GM23338 (cell line): ENCODE data around the gene RPH3AL. TPM values are rescaled to one million over a fixed set of nuclear protein-coding genes. Genes with fewer than 3 reads are reported as not detected.

ENCODE experiments used
- ATAC-seq: fragments of 200-7000 bp; cut with Tn5 transposase; 3 replicates; pipeline ENCODE4 v1.9.1; 2020
- DNase-seq: peaks from one replicate; pipeline ENCODE4 v3.0.0-alpha.2; 2015; ENCODE audit warnings: low spot score
- H2AFZ ChIP-seq: fragments of 200-600 bp; sonication (generic); 2 replicates; pipeline ENCODE4 v1.8.0; 2016; ENCODE audit warnings: antibody characterized with exemption, mild to moderate bottlenecking, moderate library complexity
- H3F3A ChIP-seq: fragments of 200-600 bp; sonication (generic); replicated peaks from 2 replicates; pipeline ENCODE4 v1.8.0; 2017; ENCODE audit warnings: antibody characterized with exemption, mixed run types, low read depth
- H3K27ac ChIP-seq: fragments of 200-600 bp; sonication (generic); 2 replicates; pipeline ENCODE4 v1.6.1; 2016; ENCODE audit warnings: low read depth
- H3K27me3 ChIP-seq: fragments of 200-600 bp; sonication (generic); 2 replicates; pipeline ENCODE4 v1.8.0; 2016; ENCODE audit warnings: mild to moderate bottlenecking, mixed run types, moderate library complexity; ENCODE audit not compliant: insufficient read depth
- H3K36me3 ChIP-seq: fragments of 200-600 bp; sonication (generic); 2 replicates; pipeline ENCODE4 v1.8.0; 2016; ENCODE audit warnings: mild to moderate bottlenecking; ENCODE audit not compliant: insufficient read depth
- H3K4me1 ChIP-seq: fragments of 200-600 bp; sonication (generic); 2 replicates; pipeline ENCODE4 v1.8.0; 2016; ENCODE audit warnings: mild to moderate bottlenecking, moderate library complexity; ENCODE audit not compliant: insufficient read depth
- H3K4me2 ChIP-seq: fragments of 200-600 bp; sonication (generic); 2 replicates; pipeline ENCODE4 v1.7.1; 2017; ENCODE audit warnings: mixed run types
- H3K4me3 ChIP-seq: fragments of 200-600 bp; sonication (generic); 2 replicates; pipeline ENCODE4 v1.6.1; 2016; ENCODE audit warnings: mixed run types
- H3K79me2 ChIP-seq: fragments of 200-600 bp; sonication (generic); replicated peaks from 2 replicates; pipeline ENCODE4 v1.8.0; 2017; ENCODE audit warnings: mild to moderate bottlenecking; ENCODE audit not compliant: insufficient read depth
- H3K9me2 ChIP-seq: fragments of 200-600 bp; sonication (generic); 2 replicates; pipeline ENCODE4 v1.8.0; 2017; ENCODE audit not compliant: insufficient read depth
- H4K20me1 ChIP-seq: fragments of 200-600 bp; sonication (generic); replicated peaks from 2 replicates; pipeline ENCODE4 v1.8.0; 2017; ENCODE audit warnings: mild to moderate bottlenecking; ENCODE audit not compliant: insufficient read depth
- H3K27ac Mint-ChIP-seq: 2 replicates; pipeline ENCODE4 v1.8.0; 2020; ENCODE audit warnings: inconsistent platforms, mild to moderate bottlenecking, moderate library complexity, mixed read lengths
- H3K27me3 Mint-ChIP-seq: 3 replicates; pipeline ENCODE4 v1.8.0; 2022; ENCODE audit warnings: low read depth, mild to moderate bottlenecking, moderate library complexity, mixed read lengths, inconsistent platforms; ENCODE audit not compliant: insufficient read depth, poor library complexity
- H3K36me3 Mint-ChIP-seq: 3 replicates; pipeline ENCODE4 v1.8.0; 2021; ENCODE audit warnings: low read depth, mild to moderate bottlenecking, inconsistent platforms, moderate library complexity, mixed read lengths
- H3K4me1 Mint-ChIP-seq: 3 replicates; pipeline ENCODE4 v1.8.0; 2020; ENCODE audit warnings: mild to moderate bottlenecking, inconsistent platforms, mixed read lengths
- H3K4me3 Mint-ChIP-seq: 3 replicates; pipeline ENCODE4 v1.8.0; 2021; ENCODE audit warnings: moderate library complexity, mild to moderate bottlenecking, inconsistent platforms, mixed read lengths
- H3K9me3 Mint-ChIP-seq: 3 replicates; pipeline ENCODE4 v1.8.0; 2020; ENCODE audit warnings: moderate library complexity, mild to moderate bottlenecking, inconsistent platforms, mixed read lengths
- EZH2 ChIP-seq: fragments of 200-600 bp; sonication (generic); IDR thresholded peaks from one replicate; pipeline ENCODE4 v1.8.0; 2017; ENCODE audit warnings: antibody characterized with exemption, mild to moderate bottlenecking, low read depth; ENCODE audit not compliant: unreplicated experiment
- EZH2phosphoT487 ChIP-seq: fragments of 200-600 bp; sonication (generic); IDR thresholded peaks from one replicate; pipeline ENCODE4 v1.8.1; 2018; ENCODE audit warnings: antibody characterized with exemption; ENCODE audit not compliant: unreplicated experiment
- NANOG ChIP-seq: IDR thresholded peaks from 2 replicates; pipeline ENCODE4 v1.6.1; 2016; ENCODE audit warnings: antibody characterized with exemption, borderline replicate concordance
- REST ChIP-seq: IDR thresholded peaks from one replicate; pipeline ENCODE4 v1.6.1; 2018; ENCODE audit warnings: antibody characterized with exemption; ENCODE audit not compliant: unreplicated experiment
- STAT1 ChIP-seq: IDR thresholded peaks from one replicate; pipeline ENCODE4 v1.6.1; 2016; ENCODE audit warnings: antibody characterized with exemption; ENCODE audit not compliant: unreplicated experiment
- ZNF114 ChIP-seq: fragments of 250-450 bp; sonication (Bioruptor Pico); IDR thresholded peaks from 2 replicates; pipeline ENCODE4 v1.5.0; 2020; ENCODE audit warnings: mild to moderate bottlenecking, moderate library complexity
- ZNF331 ChIP-seq: fragments of 250-450 bp; sonication (Bioruptor Pico); IDR thresholded peaks from 2 replicates; pipeline ENCODE4 v1.5.0; 2020; ENCODE audit warnings: low read depth, mild to moderate bottlenecking, moderate library complexity
- ZNF462 ChIP-seq: fragments of 250-450 bp; sonication (Bioruptor Pico); IDR thresholded peaks from 2 replicates; pipeline ENCODE4 v1.5.0; 2020; ENCODE audit warnings: mild to moderate bottlenecking, moderate library complexity
- polyA plus RNA-seq: library from polyadenylated mRNA; unstranded; fragments of >200 nt; fragmentation: Nextera tagmentation; extraction: Ambion mirVana; gene quantifications from 2 replicates; pipeline ENCODE4 v1.2.1, GENCODE V29; 2016
- total RNA-seq: library from RNA; depleted of rRNA; stranded (reverse); fragments of >200 nt; shearing (Covaris generic); gene quantifications from 2 replicates; pipeline ENCODE4 v1.2.3, GENCODE V29; 2014
- TF ChIP-seq, protein P1 (sequence below): IDR thresholded peaks from 2 replicates; pipeline ENCODE4 v1.6.1; 2016; ENCODE audit warnings: antibody characterized with exemption
- TF ChIP-seq, protein P2 (sequence below), 2 experiments: fragments of 200-600 bp in 1 of 2; sonication (generic) in 1 of 2; conservative IDR thresholded peaks; 2 replicates each; pipeline versions ENCODE4 v1.5.1 to v1.6.1; 2016 to 2017; ENCODE audit warnings: antibody characterized with exemption in 2 of 2, low read depth in 2 of 2, mild to moderate bottlenecking in 2 of 2, moderate library complexity in 1 of 2

Gene RPH3AL
- total and polyA plus RNA-seq, 2 experiments from 2014 or later = 2.7 to 6.3 TPM

- Mint-ChIP-seq H3K36me3 (no peaks in the 10 kb centered on the region; the same call in 2 of the 3 replicates), H3K4me1 (peaks cover 20% of the 10 kb centered on the region), H3K27ac (no peak overlapping the region), H3K4me3 (no peak overlapping the region), H3K27me3 (no peaks in the 10 kb centered on the region), H3K9me3 (no peaks in the 10 kb centered on the region)
- Histone ChIP-seq H3K27ac (no peak overlapping the region), H3K9me2 (no peaks in the 10 kb centered on the region), H3K4me3 (no peak overlapping the region), H3K4me1 (no peaks in the 10 kb centered on the region; the same call in 1 of the 2 replicates), H4K20me1 (no peaks in the 10 kb centered on the region), H3K27me3 (no peaks in the 10 kb centered on the region), H3F3A (no peaks in the 10 kb centered on the region), H3K4me2 (no peak overlapping the region), H3K79me2 (no peaks in the 10 kb centered on the region), H3K36me3 (no peaks in the 10 kb centered on the region), H2AFZ (no peak overlapping the region)
- DNase-seq = no peak
- no peak for ATAC-seq
- TF ChIP-seq EZH2phosphoT487 (no peak), ZNF114 (CRISPR knock-in tag) (no peak), EZH2 (no peak), STAT1 (no peak), ZNF331 (CRISPR knock-in tag) (no peak), REST (no peak), ZNF462 (CRISPR knock-in tag) (no peak), NANOG (no peak)
- TF ChIP-seq, protein P1, sequence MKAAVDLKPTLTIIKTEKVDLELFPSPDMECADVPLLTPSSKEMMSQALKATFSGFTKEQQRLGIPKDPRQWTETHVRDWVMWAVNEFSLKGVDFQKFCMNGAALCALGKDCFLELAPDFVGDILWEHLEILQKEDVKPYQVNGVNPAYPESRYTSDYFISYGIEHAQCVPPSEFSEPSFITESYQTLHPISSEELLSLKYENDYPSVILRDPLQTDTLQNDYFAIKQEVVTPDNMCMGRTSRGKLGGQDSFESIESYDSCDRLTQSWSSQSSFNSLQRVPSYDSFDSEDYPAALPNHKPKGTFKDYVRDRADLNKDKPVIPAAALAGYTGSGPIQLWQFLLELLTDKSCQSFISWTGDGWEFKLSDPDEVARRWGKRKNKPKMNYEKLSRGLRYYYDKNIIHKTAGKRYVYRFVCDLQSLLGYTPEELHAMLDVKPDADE = no peak
- TF ChIP-seq, protein P2, sequence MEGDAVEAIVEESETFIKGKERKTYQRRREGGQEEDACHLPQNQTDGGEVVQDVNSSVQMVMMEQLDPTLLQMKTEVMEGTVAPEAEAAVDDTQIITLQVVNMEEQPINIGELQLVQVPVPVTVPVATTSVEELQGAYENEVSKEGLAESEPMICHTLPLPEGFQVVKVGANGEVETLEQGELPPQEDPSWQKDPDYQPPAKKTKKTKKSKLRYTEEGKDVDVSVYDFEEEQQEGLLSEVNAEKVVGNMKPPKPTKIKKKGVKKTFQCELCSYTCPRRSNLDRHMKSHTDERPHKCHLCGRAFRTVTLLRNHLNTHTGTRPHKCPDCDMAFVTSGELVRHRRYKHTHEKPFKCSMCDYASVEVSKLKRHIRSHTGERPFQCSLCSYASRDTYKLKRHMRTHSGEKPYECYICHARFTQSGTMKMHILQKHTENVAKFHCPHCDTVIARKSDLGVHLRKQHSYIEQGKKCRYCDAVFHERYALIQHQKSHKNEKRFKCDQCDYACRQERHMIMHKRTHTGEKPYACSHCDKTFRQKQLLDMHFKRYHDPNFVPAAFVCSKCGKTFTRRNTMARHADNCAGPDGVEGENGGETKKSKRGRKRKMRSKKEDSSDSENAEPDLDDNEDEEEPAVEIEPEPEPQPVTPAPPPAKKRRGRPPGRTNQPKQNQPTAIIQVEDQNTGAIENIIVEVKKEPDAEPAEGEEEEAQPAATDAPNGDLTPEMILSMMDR (conservative IDR thresholded peaks at IDR 0.05; ENCODE audit: low read depth in 2 of 2) = no peak
Observed at GRCh38 chr17:348012-348411, 4.6 kb downstream of the RPH3AL start.
